Heart left ventricle (tissue), 16 donors: ENCODE measurements around the gene RBM23. TPM values are rescaled to one million over a fixed set of nuclear protein-coding genes. Genes with fewer than 3 reads are reported as not detected.
"Not testable (repeated sequence)": the region's sequence is repeated elsewhere in the genome, so short reads cannot be mapped to it uniquely, and the experiment has no call there.

Experiments used
- ATAC-seq, 4 donors: fragments of 200-7000 bp; cut with Tn5 transposase; one replicate each; pipeline ENCODE4 v1.9.1; 2020 to 2022; ENCODE audit warnings: moderate library complexity in 4 of 4, mild to moderate bottlenecking in 3 of 4, moderate number of reproducible peaks in 1 of 4
- DNase-seq, 5 donors: peaks; one replicate each; pipeline ENCODE4 v3.0.0-alpha.2; 2020
- H3K27ac ChIP-seq, 12 donors: fragments of 200-600 bp; sonication (generic) in 4 of 12; one replicate each; pipeline versions ENCODE4 v1.5.0 to v1.8.0; 2016 to 2022; ENCODE audit warnings: mild to moderate bottlenecking in 2 of 12
- H3K27me3 ChIP-seq, 9 donors: fragments of 200-600 bp; sonication (generic) in 2 of 9; one replicate each; pipeline versions ENCODE4 v1.5.1 to v1.8.0; 2016 to 2022; ENCODE audit warnings: mild to moderate bottlenecking in 3 of 9
- H3K36me3 ChIP-seq, 9 donors: fragments of 200-600 bp; sonication (generic) in 2 of 9; one replicate each; pipeline versions ENCODE4 v1.5.0 to v1.8.0; 2018 to 2022; ENCODE audit warnings: mild to moderate bottlenecking in 2 of 9
- H3K4me1 ChIP-seq, 12 donors: fragments of 200-600 bp; sonication (generic) in 4 of 12; one replicate each; pipeline versions ENCODE4 v1.5.0 to v1.8.0; 2016 to 2022; ENCODE audit warnings: mild to moderate bottlenecking in 3 of 12
- H3K4me3 ChIP-seq, 12 donors: fragments of 200-600 bp; sonication (generic) in 4 of 12; one replicate each; pipeline versions ENCODE4 v1.5.0 to v1.8.0; 2017 to 2022; ENCODE audit warnings: mild to moderate bottlenecking in 9 of 12, moderate library complexity in 4 of 12
- H3K9me3 ChIP-seq, 12 donors: fragments of 200-600 bp; sonication (generic) in 4 of 12; one replicate each; pipeline versions ENCODE4 v1.5.0 to v1.8.0; 2016 to 2022; ENCODE audit warnings: mild to moderate bottlenecking in 1 of 12
- POLR2A ChIP-seq, 2 donors: fragments of 450-650 bp; IDR thresholded peaks; one replicate each; pipeline ENCODE4 v1.6.1; 2017; ENCODE audit warnings: antibody characterized with exemption in 2 of 2, mild to moderate bottlenecking in 2 of 2, moderate library complexity in 2 of 2
- WGBS, 4 donors: extraction: QIAGEN DNeasy Blood & Tissue Kit in 2 of 4; methylation state at CpG; one replicate each; pipeline versions ENCODE4 v1.1.5 to v1.1.7; 2013 to 2018; 5-methylcytosine and 5-hydroxymethylcytosine counted together
- intact Hi-C, 10 donors: fragments of 100-400 bp; cut with DNase I; formaldehyde crosslinking; loops; one replicate each; pipeline versions ENCODE4 v1.11.1 to v1.14.2; 2022
- polyA plus RNA-seq, 2 donors: library from polyadenylated mRNA; stranded (reverse); fragments of 200-250 nt; gene quantifications; one replicate each; pipeline ENCODE4 v1.2.3, GENCODE V29; 2013
- total RNA-seq, 9 donors: library from RNA; depleted of rRNA in 2 of 9; stranded (reverse); fragments of >200 nt in 2 of 9; fragmentation: NEBNext Ultra II Directional in 3 of 9; extraction: Animal tissue kit (Norgen Biotek cat#: 25700) in 3 of 9; gene quantifications; one replicate each; pipeline versions ENCODE4 v1.1.0 to v1.2.4, GENCODE V29; 2016 to 2023
- TF ChIP-seq, protein P1 (sequence below), 12 donors: fragments of 200-600 bp; sonication (generic) in 4 of 12; IDR thresholded peaks; one replicate each; pipeline versions ENCODE4 v1.5.0 to v1.8.0; 2018 to 2022; ENCODE audit warnings: antibody characterized with exemption in 12 of 12, mild to moderate bottlenecking in 5 of 12
- donor health status: ischemic (EF 13 %, LVEDD 7.1; RV severe dilation, severe dysfunction).
- donor health status: healthy with polysubstance abuse.
- donor health status: DM: no; HTN: yes; CAD: no.
- donor health status: DM: no; HTN: no; CAD: no.
- donor health status: ischemic (EF 25% LVEDD 6.9; RV normal size, moderate dysfunction).
- donor health status: ischemic (EF 25% LVEDD 5.7; RV mildly dilated, moderate dysfunction).
- donor health status: healthy.
- donor health status: DM: yes; HTN: yes; CAD: no.
- donor health status: ischemic (EF 35%, LVEDD 5.7; RV mildly dilated, moderate dysfunction).
- donor health status: nonischemic (EF 11% LVEDD 7.7; RV severe dilation, severe dysfunction).
- donor health status: DM: yes; HTN: yes; CAD: no.
- donor health status: PGD.
- donor health status: ischemic (EF 29% LVEDD 5.4; RV normal size, mild dysfunction).
- donor health status: nonischemic (EF 23%, LVEDD 6.1; RV moderate dilation, normal function).

The RBM23 gene
- total and polyA plus RNA-seq, 11 donors = 14.8 to 52.7 (median 41.6) TPM

- intact Hi-C loops = loop anchor here in 4 of 10 donors (1.0 to 10.0 kb wide), 3 partner anchors 10 to 85 kb away; partner anchors contain the start of genes LRP10 (in 2 of the 4), PRMT5 (in 2 of the 4) and MMP14 (in 1 of the 4)
- ATAC-seq (peak in 3 of 4 donors; percentile 0 to 8 (median 4)), DNase-seq (no peak)
- Histone ChIP-seq H3K4me1 (peaks cover 0 to 54% (median 24%) of the 10 kb centered on the region in 12 donors), H3K36me3 (peaks cover 0 to 61% (median 45%) of the 10 kb centered on the region in 9 donors), H3K27ac (peak overlapping the region; percentile 24 to 100 (median 92)), H3K4me3 (peak overlapping the region in 11 of 12 donors; percentile 14 to 94 (median 74)), H3K9me3 (no peaks in the 10 kb centered on the region), H3K27me3 (no peaks in the 10 kb centered on the region)
- WGBS, 4 donors = 8 to 13% (median 9%) methylated on average over 9 to 10 of the region's 10 CpGs
- TF ChIP-seq, protein P1, sequence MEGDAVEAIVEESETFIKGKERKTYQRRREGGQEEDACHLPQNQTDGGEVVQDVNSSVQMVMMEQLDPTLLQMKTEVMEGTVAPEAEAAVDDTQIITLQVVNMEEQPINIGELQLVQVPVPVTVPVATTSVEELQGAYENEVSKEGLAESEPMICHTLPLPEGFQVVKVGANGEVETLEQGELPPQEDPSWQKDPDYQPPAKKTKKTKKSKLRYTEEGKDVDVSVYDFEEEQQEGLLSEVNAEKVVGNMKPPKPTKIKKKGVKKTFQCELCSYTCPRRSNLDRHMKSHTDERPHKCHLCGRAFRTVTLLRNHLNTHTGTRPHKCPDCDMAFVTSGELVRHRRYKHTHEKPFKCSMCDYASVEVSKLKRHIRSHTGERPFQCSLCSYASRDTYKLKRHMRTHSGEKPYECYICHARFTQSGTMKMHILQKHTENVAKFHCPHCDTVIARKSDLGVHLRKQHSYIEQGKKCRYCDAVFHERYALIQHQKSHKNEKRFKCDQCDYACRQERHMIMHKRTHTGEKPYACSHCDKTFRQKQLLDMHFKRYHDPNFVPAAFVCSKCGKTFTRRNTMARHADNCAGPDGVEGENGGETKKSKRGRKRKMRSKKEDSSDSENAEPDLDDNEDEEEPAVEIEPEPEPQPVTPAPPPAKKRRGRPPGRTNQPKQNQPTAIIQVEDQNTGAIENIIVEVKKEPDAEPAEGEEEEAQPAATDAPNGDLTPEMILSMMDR (IDR thresholded peaks at IDR 0.05) = no peak
- TF ChIP-seq POLR2A (IDR thresholded peaks at IDR 0.05) = no peak
These were observed 612 bp upstream of the RBM23 start for GRCh38 chr14:22919601-22919921.

- Histone ChIP-seq H3K27me3 (no peaks in the 10 kb centered on the region), H3K27ac (peak overlapping the region in 2 of 12 donors; percentile 19 to 98), H3K9me3 (no peaks in the 10 kb centered on the region), H3K36me3 (peaks cover 0 to 53% (median 21%) of the 10 kb centered on the region in 9 donors), H3K4me1 (peaks cover 0 to 51% (median 24%) of the 10 kb centered on the region in 12 donors), H3K4me3 (no peak overlapping the region)
- intact Hi-C loops = loop anchor here in 3 of 10 donors (5.0 to 10.0 kb wide), 2 partner anchors 44 to 81 kb away; partner anchors contain the start of genes LRP10 (in 2 of the 3) and MMP14 (in 1 of the 3)
- ATAC-seq (no peak), DNase-seq (peak in 1 of 5 donors; percentile 35)
- TF ChIP-seq, protein P1 (IDR thresholded peaks at IDR 0.05) = no peak
- TF ChIP-seq POLR2A (IDR thresholded peaks at IDR 0.05) = no peak
- WGBS, 4 donors = 78 to 88% (median 84%) methylated on average over 8 of the region's 8 CpGs
These were observed 2.9 kb downstream of the RBM23 start for GRCh38 chr14:22915886-22916521.

DNA sequence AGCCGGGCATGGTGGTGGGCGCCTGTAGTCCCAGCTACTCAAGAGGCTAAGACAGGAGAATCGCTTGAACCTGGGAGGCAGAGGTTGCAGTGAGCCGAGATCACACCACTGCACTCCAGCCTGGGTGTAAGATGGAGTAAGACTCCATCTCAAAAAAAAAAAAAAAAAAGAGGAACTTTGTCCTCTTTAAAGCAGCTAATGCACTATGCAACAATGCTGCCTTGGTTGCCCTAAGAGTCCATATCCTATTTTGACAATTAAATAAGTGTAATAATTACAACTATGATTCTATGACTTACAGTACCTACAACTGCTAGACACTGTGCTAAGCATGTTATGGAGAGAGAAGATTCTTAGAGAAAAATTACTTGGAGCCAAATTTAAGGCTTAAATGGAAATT, 4.1 kb downstream of the RBM23 start:
- H3K36me3 ChIP-seq = peaks cover 0 to 54% (median 24%) of the 10 kb centered on the region in 9 donors
- WGBS, 4 donors = 94 to 97% (median 96%) methylated on average over 4 of the region's 4 CpGs
- DNase-seq, H3K4me3 ChIP-seq, ATAC-seq, H3K27me3 ChIP-seq, H3K9me3 ChIP-seq: not testable (repeated sequence)
- H3K4me1 ChIP-seq = peaks cover 0 to 47% (median 19%) of the 10 kb centered on the region in 12 donors
- H3K27ac ChIP-seq = peak overlapping the region in 1 of 12 donors; percentile 72
- intact Hi-C loops = loop anchor here in 3 of 10 donors (5.0 to 10.0 kb wide), 2 partner anchors 43 to 80 kb away; partner anchors contain the start of genes LRP10 (in 2 of the 3) and MMP14 (in 1 of the 3)

GRCh38 chr14:22910916-22911315, 8.0 kb downstream of the RBM23 start:
- DNase-seq (no peak), ATAC-seq (no peak)
- H3K36me3 ChIP-seq = peaks cover 0 to 83% (median 57%) of the 10 kb centered on the region in 9 donors
- H3K4me3 ChIP-seq = no peak overlapping the region
- no peaks in the 10 kb centered on the region for H3K27me3 ChIP-seq
- 88 to 95% (median 92%) methylated on average over 5 of the region's 5 CpGs for WGBS, 4 donors
- intact Hi-C loops = loop anchor here in 1 of 10 donors (10.0 kb wide), 1 partner anchor 76 kb away; the partner anchor contains the start of gene MMP14
- H3K27ac ChIP-seq = no peak overlapping the region
- peaks cover 0 to 28% (median under 1%) of the 10 kb centered on the region in 12 donors for H3K4me1 ChIP-seq
- TF ChIP-seq, protein P1 (IDR thresholded peaks at IDR 0.05) = no peak
- no peak for TF ChIP-seq POLR2A (IDR thresholded peaks at IDR 0.05)
- H3K9me3 ChIP-seq = no peaks in the 10 kb centered on the region
